Lung (tissue), 11 donors: ENCODE data around the gene GH1. TPM values are rescaled to one million over a fixed set of nuclear protein-coding genes. Genes with fewer than 3 reads are reported as not detected.
"Not testable (repeated sequence)": the region's sequence is repeated elsewhere in the genome, so short reads cannot be mapped to it uniquely, and the experiment has no call there.

ENCODE experiments used
- ATAC-seq: fragments of 200-7000 bp; cut with Tn5 transposase; one replicate; pipeline ENCODE4 v1.9.1; 2020; ENCODE audit warnings: moderate number of reproducible peaks; ENCODE audit not compliant: insufficient read depth, low FRiP score
- DNase-seq, 3 donors: peaks; one replicate each; pipeline ENCODE4 v3.0.0-alpha.2; 2013 to 2017
- H3K27ac ChIP-seq, 2 donors: one replicate each; pipeline ENCODE4 v1.5.1; 2013; ENCODE audit warnings: mild to moderate bottlenecking in 2 of 2, moderate library complexity in 2 of 2, control low read depth in 1 of 2, inconsistent platforms in 1 of 2, low read depth in 1 of 2, low read length in 1 of 2
- H3K27me3 ChIP-seq, 3 donors: one replicate each; pipeline ENCODE4 v1.5.1; 2013; ENCODE audit warnings: low read length in 2 of 3; ENCODE audit not compliant: control insufficient read depth in 3 of 3, insufficient read depth in 3 of 3
- H3K36me3 ChIP-seq, 4 donors: one replicate each; pipeline ENCODE4 v1.5.1; 2013; ENCODE audit warnings: low read length in 4 of 4, mild to moderate bottlenecking in 1 of 4, moderate library complexity in 1 of 4; ENCODE audit not compliant: control insufficient read depth in 4 of 4, insufficient read depth in 4 of 4
- H3K4me1 ChIP-seq, 5 donors: one replicate each; pipeline ENCODE4 v1.5.1; 2013; ENCODE audit warnings: low read length in 5 of 5, mild to moderate bottlenecking in 2 of 5, moderate library complexity in 1 of 5; ENCODE audit not compliant: control insufficient read depth in 5 of 5, insufficient read depth in 5 of 5
- H3K4me3 ChIP-seq: one replicate; pipeline ENCODE4 v1.5.1; 2013; ENCODE audit warnings: mild to moderate bottlenecking, control low read depth, moderate library complexity
- H3K9ac ChIP-seq, 2 donors: one replicate each; pipeline ENCODE4 v1.5.1; 2013; ENCODE audit warnings: low read length in 2 of 2, control low read depth in 1 of 2; ENCODE audit not compliant: insufficient read depth in 1 of 2
- H3K9me3 ChIP-seq, 4 donors: one replicate each; pipeline ENCODE4 v1.5.1; 2013; ENCODE audit warnings: low read length in 3 of 4, mild to moderate bottlenecking in 1 of 4, moderate library complexity in 1 of 4; ENCODE audit not compliant: control insufficient read depth in 4 of 4, insufficient read depth in 3 of 4
- WGBS, 2 donors: extraction: QIAGEN DNeasy Blood & Tissue Kit; methylation state at CpG; one replicate each; pipeline ENCODE4 v1.1.7; 2013; 5-methylcytosine and 5-hydroxymethylcytosine counted together
- polyA plus RNA-seq, 2 donors: library from polyadenylated mRNA; stranded (reverse); fragments of 200-250 nt; gene quantifications; one replicate each; pipeline ENCODE4 v1.2.1, GENCODE V29; 2013
- small RNA-seq: library from RNA; depleted of rRNA; stranded (forward); fragments of <200 nt; gene quantifications from one replicate; pipeline ENCODE3, GENCODE V24; 2014; ENCODE audit warnings: low replicate concordance
- total RNA-seq, 2 donors: library from RNA; depleted of rRNA in 1 of 2; stranded (reverse); fragments of >200 nt in 1 of 2; gene quantifications; one replicate each; pipeline ENCODE4 v1.2.1, GENCODE V29; 2014 to 2021
- donor health status: Bipolar disorder and iron deficiency.
- donor health status: healthy.
- donor health status: DM: yes; HTN: yes; CAD: no.

Gene GH1
- total and polyA plus RNA-seq, 4 donors: not detected

GRCh38 chr17:63874061-63874626 lies 44.5 kb downstream of the GH1 start:
- H3K9ac ChIP-seq, H3K36me3 ChIP-seq, DNase-seq, H3K27me3 ChIP-seq, H3K4me3 ChIP-seq, H3K4me1 ChIP-seq, ATAC-seq, H3K27ac ChIP-seq, H3K9me3 ChIP-seq: not testable (repeated sequence)
- 80 to 93% methylated on average over 5 to 6 of the region's 8 CpGs for WGBS, 2 donors

- H3K27ac ChIP-seq, H3K4me1 ChIP-seq, H3K36me3 ChIP-seq, H3K9me3 ChIP-seq, DNase-seq, H3K27me3 ChIP-seq, H3K9ac ChIP-seq, ATAC-seq, H3K4me3 ChIP-seq: not testable (repeated sequence)
- 85 to 94% methylated on average over 7 of the region's 7 CpGs for WGBS, 2 donors
These were observed 45.1 kb downstream of the GH1 start, which contains the start of gene CSH2 for GRCh38 chr17:63873577-63873976. Gene CSH2 (minus strand): TSS chr17:63873677. CDS start chr17:63873614, 63 bp downstream.

GRCh38 chr17:63871646-63872365 lies 46.8 kb downstream of the GH1 start:
- H3K27ac ChIP-seq, DNase-seq, H3K27me3 ChIP-seq, H3K4me1 ChIP-seq, H3K9ac ChIP-seq, H3K36me3 ChIP-seq, H3K4me3 ChIP-seq, H3K9me3 ChIP-seq, ATAC-seq: not testable (repeated sequence)
- 95 to 96% methylated on average over 11 to 14 of the region's 15 CpGs for WGBS, 2 donors

- not testable (repeated sequence) for ATAC-seq, H3K27ac ChIP-seq, H3K4me3 ChIP-seq, DNase-seq, H3K27me3 ChIP-seq, H3K9ac ChIP-seq, H3K4me1 ChIP-seq, H3K36me3 ChIP-seq, H3K9me3 ChIP-seq
- 84 to 89% methylated on average over 4 of the region's 4 CpGs for WGBS, 2 donors
These were observed 48.4 kb downstream of the GH1 start for GRCh38 chr17:63870292-63870665.

GRCh38 chr17:63869491-63870291 lies 48.9 kb downstream of the GH1 start:
- not testable (repeated sequence) for ATAC-seq, H3K4me3 ChIP-seq, H3K27ac ChIP-seq, H3K9ac ChIP-seq, H3K9me3 ChIP-seq, H3K27me3 ChIP-seq, H3K36me3 ChIP-seq, H3K4me1 ChIP-seq
- 51 to 69% methylated on average over 9 of the region's 9 CpGs for WGBS, 2 donors
- DNase-seq: peak in 1 of 3 donors; percentile 22

Small RNA genes within 50 kb of the gene (small RNA-seq; reads per million reads assigned to genes)
- not detected for gene AC040958.1
- not detected for gene AC127029.1
- gene GH1: not detected

Other genes with a start within 250 kb of the GH1 start
- gene LIMD2, start 218.7 kb downstream of the GH1 start, total RNA-seq: 10 to 100 TPM; 30.1 to 30.8 TPM
- 10 to 100 TPM; 26.4 to 69.5 TPM for gene LIMD2, start 218.7 kb downstream of the GH1 start, polyA plus RNA-seq
- 10 to 100 TPM; 33.7 to 48.8 TPM for gene STRADA, start 177.0 kb downstream of the GH1 start, total RNA-seq
- 10 to 100 TPM; 20.7 to 23.1 TPM for gene STRADA, start 177.0 kb downstream of the GH1 start, polyA plus RNA-seq
- gene CCDC47, start 145.2 kb downstream of the GH1 start, total RNA-seq: 10 to 100 TPM; 86.5 to 89.9 TPM
- 10 to 100 TPM; 29.5 to 78.9 TPM for gene CCDC47, start 145.2 kb downstream of the GH1 start, polyA plus RNA-seq
- 100 to 1,000 TPM in 1 of 2 donors, 10 to 100 TPM in 1; 91.8 to 153 TPM for gene DDX42, start 144.7 kb downstream of the GH1 start, total RNA-seq
- 10 to 100 TPM; 47.8 to 59.9 TPM for gene DDX42, start 144.7 kb downstream of the GH1 start, polyA plus RNA-seq
- gene PSMC5, start 91.4 kb downstream of the GH1 start, total RNA-seq: 100 to 1,000 TPM in 1 of 2 donors, 10 to 100 TPM in 1; 46.1 to 124 TPM
- gene PSMC5, start 91.4 kb downstream of the GH1 start, polyA plus RNA-seq: 100 to 1,000 TPM; 154 to 177 TPM
- 10 to 100 TPM; 29.2 to 39.8 TPM for gene FTSJ3, start 91.2 kb downstream of the GH1 start, total RNA-seq
- 10 to 100 TPM; 15.4 to 30.0 TPM for gene FTSJ3, start 91.2 kb downstream of the GH1 start, polyA plus RNA-seq
- 100 to 1,000 TPM in 1 of 2 donors, 10 to 100 TPM in 1; 82.4 to 109 TPM for gene SMARCD2, start 76.2 kb downstream of the GH1 start, total RNA-seq
- gene SMARCD2, start 76.2 kb downstream of the GH1 start, polyA plus RNA-seq: 10 to 100 TPM; 64.9 to 67.7 TPM
- not detected for gene CSH2, start 45.2 kb downstream of the GH1 start, total RNA-seq
- not detected for gene CSH2, start 45.2 kb downstream of the GH1 start, polyA plus RNA-seq
- gene GH2, start 36.9 kb downstream of the GH1 start, total RNA-seq: not detected
- not detected for gene GH2, start 36.9 kb downstream of the GH1 start, polyA plus RNA-seq
- gene CSH1, start 22.3 kb downstream of the GH1 start, total RNA-seq: not detected
- not detected for gene CSH1, start 22.3 kb downstream of the GH1 start, polyA plus RNA-seq
- gene CSHL1, start 7.6 kb downstream of the GH1 start, total RNA-seq: not detected
- not detected for gene CSHL1, start 7.6 kb downstream of the GH1 start, polyA plus RNA-seq
- gene CD79B, start 13.5 kb upstream of the GH1 start, total RNA-seq: 1 to 10 TPM; 4.4 to 5.6 TPM
- gene CD79B, start 13.5 kb upstream of the GH1 start, polyA plus RNA-seq: 1 to 10 TPM; 1.8 to 8.7 TPM
- under 1 TPM; 0.31 to 0.49 TPM for gene SCN4A, start 54.1 kb upstream of the GH1 start, total RNA-seq
- under 1 TPM; 0.11 to 0.12 TPM for gene SCN4A, start 54.1 kb upstream of the GH1 start, polyA plus RNA-seq
- gene PRR29, start 79.5 kb upstream of the GH1 start, total RNA-seq: 10 to 100 TPM in 1 of 2 donors, 1 to 10 TPM in 1; 8.8 to 36.8 TPM
- 1 to 10 TPM; 8.0 to 9.3 TPM for gene PRR29, start 79.5 kb upstream of the GH1 start, polyA plus RNA-seq
- 10 to 100 TPM; 58.7 to 60.3 TPM for gene ICAM2, start 101.8 kb upstream of the GH1 start, total RNA-seq
- gene ICAM2, start 101.8 kb upstream of the GH1 start, polyA plus RNA-seq: 10 to 100 TPM; 64.1 to 77.7 TPM
- 10 to 100 TPM; 23.9 to 34.2 TPM for gene ERN1, start 211.3 kb upstream of the GH1 start, total RNA-seq
- gene ERN1, start 211.3 kb upstream of the GH1 start, polyA plus RNA-seq: 10 to 100 TPM in 1 of 2 donors, 1 to 10 TPM in 1; 8.3 to 14.8 TPM